Measurements from ENCODE around the gene PTGFRN. TPM values are rescaled to one million over a fixed set of nuclear protein-coding genes. Genes with fewer than 3 reads are reported as not detected.

The PTGFRN gene
- total RNA-seq, 1 experiment from 2014 or later, result 57.4 TPM

DNA sequence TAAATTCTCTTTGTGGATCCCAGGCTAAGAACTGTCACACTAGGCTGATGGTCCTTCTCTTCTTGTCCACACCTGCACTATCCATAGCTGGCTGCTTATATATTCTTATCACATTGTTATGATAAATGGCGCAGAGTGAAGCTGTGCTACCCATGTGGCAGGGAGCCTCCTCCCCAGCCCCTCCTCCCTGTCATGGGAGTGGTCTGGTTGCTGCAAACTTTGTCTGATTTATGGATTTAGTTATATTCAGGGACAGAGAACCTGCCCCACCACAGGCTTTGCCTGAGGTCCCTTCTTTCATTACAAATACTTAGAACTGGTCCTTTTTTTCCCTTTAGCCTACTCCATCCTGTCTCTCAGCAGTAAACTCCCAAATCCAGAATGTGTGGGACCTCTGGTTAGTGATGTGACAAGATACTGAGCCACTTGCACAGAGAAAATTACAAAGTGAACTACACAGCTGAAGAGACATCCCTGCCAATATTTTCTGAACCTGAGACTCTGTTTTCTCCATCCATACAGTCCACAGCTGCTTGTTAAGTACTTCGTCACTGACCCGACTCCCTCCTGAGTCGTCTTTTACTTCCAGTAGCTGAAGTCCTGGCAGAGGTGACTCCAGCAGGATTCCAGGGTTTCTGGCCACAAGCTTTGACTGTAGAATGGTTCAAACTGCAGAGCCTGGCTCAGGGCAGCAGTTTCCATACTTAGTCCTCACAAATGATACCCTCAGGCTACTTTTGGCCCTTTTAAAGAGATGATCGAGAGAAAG lies 37.6 kb downstream of the PTGFRN start:
- no peak for ATAC-seq
- Histone ChIP-seq H3K27ac (ENCODE audit: low read length) (no peak overlapping the region), H3K79me2 (ENCODE audit: low read length) (no peaks in the 10 kb centered on the region), H3F3A (ENCODE audit: low read length, unreplicated experiment) (no peaks in the 10 kb centered on the region), H3K4me2 (ENCODE audit: low read length) (no peak overlapping the region), H2AFZ (ENCODE audit: low read length) (no peak overlapping the region), H3K9me3 (ENCODE audit: low read length) (no peaks in the 10 kb centered on the region), H3K9me2 (replicated peaks; ENCODE audit: low read length) (no peaks in the 10 kb centered on the region), H3K27me3 (ENCODE audit: low read length) (no peaks in the 10 kb centered on the region), H3K36me3 (ENCODE audit: low read depth, low read length) (peaks cover 5% of the 10 kb centered on the region; the same call in 1 of the 2 replicates), H3K4me3 (ENCODE audit: low read length) (no peak overlapping the region), H3K9ac (ENCODE audit: low read length) (no peak overlapping the region), H3K4me1 (ENCODE audit: insufficient read depth, low read length) (no peaks in the 10 kb centered on the region), H4K20me1 (ENCODE audit: low read length) (no peaks in the 10 kb centered on the region)
- no peak for DNase-seq
- CTCF ChIA-PET, result no interaction called here
- intact Hi-C loops (cut with micrococcal nuclease), result no loop called here
- POLR2A ChIA-PET (ENCODE audit: unreplicated experiment), result no interaction called here
- TF ChIP-seq CTCF (conservative IDR thresholded peaks at IDR 0.05; ENCODE audit: low read depth, low read length) (no peak), EZH2 (IDR thresholded peaks at IDR 0.05; ENCODE audit: low read length, unreplicated experiment) (no peak), EZH2phosphoT487 (IDR thresholded peaks at IDR 0.05; ENCODE audit: borderline replicate concordance, low read length) (no peak)
- no TSS peak for BruUV-seq (replicated peaks)

- no peaks in the 10 kb centered on the region for H3K79me2 ChIP-seq (ENCODE audit: low read length)
- intact Hi-C loops (cut with micrococcal nuclease), result no loop called here
- no peaks in the 10 kb centered on the region for H3K9me3 ChIP-seq (ENCODE audit: low read length)
- no peaks in the 10 kb centered on the region for H3K9me2 ChIP-seq (replicated peaks; ENCODE audit: low read length)
- CTCF ChIA-PET, result no interaction called here
- no peak for DNase-seq
- POLR2A ChIA-PET (ENCODE audit: unreplicated experiment), result no interaction called here
- no peak overlapping the region for H3K27ac ChIP-seq (ENCODE audit: low read length)
- BruUV-seq (replicated peaks), result no TSS peak
- no peaks in the 10 kb centered on the region for H3K4me1 ChIP-seq (ENCODE audit: insufficient read depth, low read length)
- H3K36me3 ChIP-seq (ENCODE audit: low read depth, low read length), result peaks cover 5% of the 10 kb centered on the region; the same call in 1 of the 2 replicates
- H2AFZ ChIP-seq (ENCODE audit: low read length), result no peak overlapping the region
- no peaks in the 10 kb centered on the region for H3F3A ChIP-seq (ENCODE audit: low read length, unreplicated experiment)
- no peak overlapping the region for H3K4me3 ChIP-seq (ENCODE audit: low read length)
- H4K20me1 ChIP-seq (ENCODE audit: low read length), result no peaks in the 10 kb centered on the region
- no peak overlapping the region for H3K9ac ChIP-seq (ENCODE audit: low read length)
- H3K27me3 ChIP-seq (ENCODE audit: low read length), result no peaks in the 10 kb centered on the region
- H3K4me2 ChIP-seq (ENCODE audit: low read length), result no peak overlapping the region
- no peak for ATAC-seq
- TF ChIP-seq EZH2phosphoT487 (IDR thresholded peaks at IDR 0.05; ENCODE audit: borderline replicate concordance, low read length), result no peak
Observed at GRCh38 chr1:116948046-116948445, 38.3 kb downstream of the PTGFRN start.

GRCh38 chr1:116948642-116949041 lies 38.9 kb downstream of the PTGFRN start:
- ATAC-seq (no peak), DNase-seq (no peak)
- Histone ChIP-seq H2AFZ (ENCODE audit: low read length) (no peak overlapping the region), H3K9ac (ENCODE audit: low read length) (no peak overlapping the region), H3K27ac (ENCODE audit: low read length) (no peak overlapping the region), H3K4me2 (ENCODE audit: low read length) (no peak overlapping the region), H3F3A (ENCODE audit: low read length, unreplicated experiment) (no peaks in the 10 kb centered on the region), H3K4me1 (ENCODE audit: insufficient read depth, low read length) (no peaks in the 10 kb centered on the region), H3K36me3 (ENCODE audit: low read depth, low read length) (peaks cover 5% of the 10 kb centered on the region; the same call in 1 of the 2 replicates), H3K79me2 (ENCODE audit: low read length) (no peaks in the 10 kb centered on the region), H4K20me1 (ENCODE audit: low read length) (no peaks in the 10 kb centered on the region), H3K9me2 (replicated peaks; ENCODE audit: low read length) (no peaks in the 10 kb centered on the region), H3K27me3 (ENCODE audit: low read length) (no peaks in the 10 kb centered on the region), H3K9me3 (ENCODE audit: low read length) (no peaks in the 10 kb centered on the region), H3K4me3 (ENCODE audit: low read length) (no peak overlapping the region)
- no peak for TF ChIP-seq EZH2phosphoT487 (IDR thresholded peaks at IDR 0.05; ENCODE audit: borderline replicate concordance, low read length)
- no peak for TF ChIP-seq CTCF (conservative IDR thresholded peaks at IDR 0.05; ENCODE audit: low read depth, low read length)
- TF ChIP-seq EZH2 (IDR thresholded peaks at IDR 0.05; ENCODE audit: low read length, unreplicated experiment), result no peak
- CTCF ChIA-PET, result no interaction called here
- no TSS peak for BruUV-seq (replicated peaks)
- POLR2A ChIA-PET (ENCODE audit: unreplicated experiment), result no interaction called here
- intact Hi-C loops (cut with micrococcal nuclease), result no loop called here
